ENCODE measurements around the gene CDC5L.

Gene CDC5L

DNA sequence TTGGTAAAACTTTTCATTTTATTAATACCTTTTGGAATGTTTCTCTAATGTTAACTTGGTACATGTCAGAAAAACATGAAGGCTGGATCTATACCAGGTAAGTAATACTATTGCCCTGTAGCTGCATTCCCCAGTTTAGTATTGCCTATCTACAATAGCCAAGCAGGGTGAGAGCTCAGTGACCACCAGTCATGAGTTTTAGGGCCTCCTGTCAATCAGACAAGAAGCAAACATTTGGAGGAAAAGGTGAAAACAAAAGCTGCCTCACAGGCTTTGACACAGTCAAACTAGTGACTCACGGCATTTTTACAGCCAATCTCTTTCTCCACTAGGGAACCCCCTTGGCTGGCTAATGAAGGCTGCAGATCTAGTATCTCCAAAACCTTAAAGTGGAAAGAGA is 9.5 kb upstream of the CDC5L start:
- ATAC-seq (ENCODE audit: insufficient read depth, low read depth) (no peak), DNase-seq (no peak)
- H3K9me3 ChIP-seq (ENCODE audit: insufficient read depth, low read length, severe bottlenecking) = no peaks in the 10 kb centered on the region
- H4K20me1 ChIP-seq (ENCODE audit: insufficient read depth, low read length) = no peaks in the 10 kb centered on the region
- no peaks in the 10 kb centered on the region for H3K4me1 ChIP-seq (ENCODE audit: insufficient read depth, low read length)
- no peak for TF ChIP-seq EZH2 (IDR thresholded peaks at IDR 0.05; ENCODE audit: borderline replicate concordance, low read depth, low read length, severe bottlenecking)
- no peak for TF ChIP-seq CTCF (IDR thresholded peaks at IDR 0.05; ENCODE audit: borderline replicate concordance, extremely low read depth, low read length, poor library complexity, severe bottlenecking)
- H2AFZ ChIP-seq (ENCODE audit: low read depth, low read length) = no peak overlapping the region
- H3K27me3 ChIP-seq (ENCODE audit: insufficient read depth, low read length, poor library complexity) = no peaks in the 10 kb centered on the region
- H3K27ac ChIP-seq (ENCODE audit: low read length) = no peak overlapping the region
- no peak overlapping the region for H3K4me2 ChIP-seq (ENCODE audit: insufficient read depth, low read length)
- H3K4me3 ChIP-seq (ENCODE audit: low read depth in 1 of 2, low read length in 2 of 2) = no peak overlapping the region
- no peaks in the 10 kb centered on the region for H3K79me2 ChIP-seq (ENCODE audit: insufficient read depth, low read length)
- no peak overlapping the region for H3K9ac ChIP-seq (ENCODE audit: low read depth, low read length)
- no peaks in the 10 kb centered on the region for H3K36me3 ChIP-seq (ENCODE audit: insufficient read depth, low read length)

DNA sequence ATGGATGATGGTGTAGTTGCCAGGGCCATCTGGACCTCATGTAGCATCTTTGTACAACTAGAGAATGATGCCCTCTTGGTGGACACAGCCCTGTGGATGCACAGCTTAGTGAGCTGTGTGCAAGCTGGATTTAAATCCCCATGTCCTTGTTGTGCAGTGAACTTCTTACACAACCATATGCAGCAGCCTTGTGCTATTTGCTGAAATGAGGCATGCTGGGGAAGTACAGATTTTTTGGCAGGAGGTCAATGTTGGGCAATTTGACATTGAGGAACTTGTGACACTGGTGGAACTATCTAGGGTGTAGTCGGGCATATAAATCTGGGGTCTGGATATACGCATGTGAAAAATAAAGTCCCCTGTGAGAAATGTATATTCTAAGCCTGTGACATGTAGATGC is 5.8 kb upstream of the CDC5L start:
- ATAC-seq (ENCODE audit: insufficient read depth, low read depth) (no peak), DNase-seq (no peak)
- H3K36me3 ChIP-seq (ENCODE audit: insufficient read depth, low read length) = no peaks in the 10 kb centered on the region
- H2AFZ ChIP-seq (ENCODE audit: low read depth, low read length) = no peak overlapping the region
- H3K9ac ChIP-seq (ENCODE audit: low read depth, low read length) = no peak overlapping the region
- H3K9me3 ChIP-seq (ENCODE audit: insufficient read depth, low read length, severe bottlenecking) = no peaks in the 10 kb centered on the region
- H3K4me1 ChIP-seq (ENCODE audit: insufficient read depth, low read length) = peaks cover 6% of the 10 kb centered on the region
- no peak overlapping the region for H3K4me2 ChIP-seq (ENCODE audit: insufficient read depth, low read length)
- H3K27ac ChIP-seq (ENCODE audit: low read length) = no peak overlapping the region
- TF ChIP-seq EZH2 (IDR thresholded peaks at IDR 0.05; ENCODE audit: borderline replicate concordance, low read depth, low read length, severe bottlenecking) = no peak
- H4K20me1 ChIP-seq (ENCODE audit: insufficient read depth, low read length) = no peaks in the 10 kb centered on the region
- H3K4me3 ChIP-seq (ENCODE audit: low read depth in 1 of 2, low read length in 2 of 2) = no peak overlapping the region
- H3K27me3 ChIP-seq (ENCODE audit: insufficient read depth, low read length, poor library complexity) = no peaks in the 10 kb centered on the region
- H3K79me2 ChIP-seq (ENCODE audit: insufficient read depth, low read length) = no peaks in the 10 kb centered on the region

DNA sequence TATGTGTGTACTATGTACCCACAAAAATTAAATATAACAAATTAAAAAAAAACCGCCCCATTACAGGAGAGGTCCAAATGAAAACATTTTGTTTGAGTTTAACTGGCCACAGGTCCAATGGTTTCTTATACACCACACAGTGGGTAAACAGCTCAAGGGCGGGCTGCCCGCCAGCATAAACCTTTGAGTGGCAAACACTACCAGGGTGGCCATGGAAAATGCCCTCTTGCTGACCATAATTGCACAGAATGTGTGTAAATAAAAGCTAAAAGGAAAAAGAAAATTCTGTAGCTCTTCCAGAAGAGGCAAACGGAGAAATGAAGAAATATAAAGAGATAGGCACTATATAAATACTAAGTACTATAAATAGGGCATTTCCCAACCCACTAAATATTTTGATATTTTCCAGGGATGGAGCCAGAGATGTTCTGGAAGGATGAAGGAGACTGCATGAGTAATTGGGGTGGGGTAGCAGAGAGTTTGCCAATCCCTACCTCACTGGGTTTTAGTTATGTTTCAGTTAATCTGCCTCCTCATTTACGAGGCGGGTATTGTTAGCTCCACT is 1.1 kb upstream of the CDC5L start:
- Histone ChIP-seq H3K4me3 (ENCODE audit: low read depth in 1 of 2, low read length in 2 of 2) (peak overlapping the region; percentile 47 to 63; a peak in 3 of 4 replicates), H3K9ac (ENCODE audit: low read depth, low read length) (peak overlapping the region; percentile 92), H2AFZ (ENCODE audit: low read depth, low read length) (peak overlapping the region; percentile 88), H3K4me1 (ENCODE audit: insufficient read depth, low read length) (peaks cover 32% of the 10 kb centered on the region), H3K27me3 (ENCODE audit: insufficient read depth, low read length, poor library complexity) (no peaks in the 10 kb centered on the region), H3K9me3 (ENCODE audit: insufficient read depth, low read length, severe bottlenecking) (no peaks in the 10 kb centered on the region), H3K79me2 (ENCODE audit: insufficient read depth, low read length) (peaks cover 36% of the 10 kb centered on the region), H3K4me2 (ENCODE audit: insufficient read depth, low read length) (peak overlapping the region; percentile 83), H3K36me3 (ENCODE audit: insufficient read depth, low read length) (peaks cover 23% of the 10 kb centered on the region), H4K20me1 (ENCODE audit: insufficient read depth, low read length) (peaks cover 25% of the 10 kb centered on the region), H3K27ac (ENCODE audit: low read length) (peak overlapping the region; percentile 99)
- TF ChIP-seq CTCF (IDR thresholded peaks at IDR 0.05; ENCODE audit: borderline replicate concordance, extremely low read depth, low read length, poor library complexity, severe bottlenecking) (no peak), EZH2 (IDR thresholded peaks at IDR 0.05; ENCODE audit: borderline replicate concordance, low read depth, low read length, severe bottlenecking) (no peak)
- DNase-seq = no peak
- ATAC-seq (ENCODE audit: insufficient read depth, low read depth) = no peak

DNA sequence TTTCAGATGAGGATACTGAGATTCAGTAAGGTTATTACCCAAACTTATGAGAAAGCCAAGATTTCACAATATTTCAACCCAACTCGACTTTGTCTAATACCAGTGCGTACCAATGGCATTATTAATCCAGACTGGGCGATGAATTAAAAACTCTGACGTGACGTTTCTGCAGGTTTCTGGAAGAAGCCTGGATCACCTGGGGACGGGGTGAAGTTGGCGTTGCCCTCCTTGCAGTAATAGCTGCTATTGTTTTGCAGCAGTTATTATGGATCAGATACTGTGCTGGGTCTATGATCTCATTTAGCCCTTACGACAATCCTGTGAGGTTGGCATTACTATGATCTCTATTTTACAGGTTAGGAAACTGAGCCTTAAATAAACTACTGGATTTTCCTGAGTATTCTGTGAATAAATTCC is 569 bp upstream of the CDC5L start:
- H3K9me3 ChIP-seq (ENCODE audit: insufficient read depth, low read length, severe bottlenecking) = no peaks in the 10 kb centered on the region
- peaks cover 40% of the 10 kb centered on the region for H3K79me2 ChIP-seq (ENCODE audit: insufficient read depth, low read length)
- no peaks in the 10 kb centered on the region for H3K27me3 ChIP-seq (ENCODE audit: insufficient read depth, low read length, poor library complexity)
- H2AFZ ChIP-seq (ENCODE audit: low read depth, low read length) = peak overlapping the region; percentile 88
- DNase-seq (no peak), ATAC-seq (ENCODE audit: insufficient read depth, low read depth) (peak; percentile 15; the same call in 2 of the 3 replicates)
- TF ChIP-seq CTCF (IDR thresholded peaks at IDR 0.05; ENCODE audit: borderline replicate concordance, extremely low read depth, low read length, poor library complexity, severe bottlenecking) = no peak
- TF ChIP-seq EZH2 (IDR thresholded peaks at IDR 0.05; ENCODE audit: borderline replicate concordance, low read depth, low read length, severe bottlenecking) = no peak
- peaks cover 28% of the 10 kb centered on the region for H3K36me3 ChIP-seq (ENCODE audit: insufficient read depth, low read length)
- H3K27ac ChIP-seq (ENCODE audit: low read length) = peak overlapping the region; percentile 99
- peaks cover 32% of the 10 kb centered on the region for H3K4me1 ChIP-seq (ENCODE audit: insufficient read depth, low read length)
- peak overlapping the region; percentile 83 for H3K4me2 ChIP-seq (ENCODE audit: insufficient read depth, low read length)
- peak overlapping the region; percentile 92 for H3K9ac ChIP-seq (ENCODE audit: low read depth, low read length)
- H3K4me3 ChIP-seq (ENCODE audit: low read depth in 1 of 2, low read length in 2 of 2) = peak overlapping the region; percentile 47 to 63; a peak in 3 of 4 replicates
- H4K20me1 ChIP-seq (ENCODE audit: insufficient read depth, low read length) = peaks cover 30% of the 10 kb centered on the region

All from DND-41 (cell line).